Measurements from ENCODE around the gene ACTL6B.

DNA sequence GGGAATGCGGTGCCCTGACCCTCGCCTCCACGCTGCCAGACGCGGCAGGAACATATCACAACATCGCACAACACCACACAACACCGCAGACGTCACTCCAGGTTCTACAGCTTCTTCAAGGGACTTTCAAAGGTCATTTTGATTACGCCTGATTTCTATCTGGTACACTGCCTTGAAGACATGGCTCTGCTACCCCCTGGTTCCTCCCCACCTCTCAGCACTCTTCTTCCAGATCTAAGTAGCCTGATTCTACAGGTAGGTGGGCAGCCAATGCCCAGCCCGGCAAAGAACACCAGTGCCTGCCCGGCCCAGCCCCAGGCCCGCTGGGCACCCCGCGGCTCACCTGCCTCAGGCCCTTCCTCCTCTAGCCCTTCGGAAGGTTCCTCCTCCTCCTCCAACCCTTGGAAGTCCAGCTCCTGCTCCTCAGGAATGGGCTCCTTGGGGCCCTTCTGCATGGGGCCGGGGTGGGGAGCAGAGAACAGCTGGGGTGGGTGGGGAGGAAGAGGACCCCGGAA lies 29.4 kb upstream of the ACTL6B start:
- TF ChIP-seq, protein P1, sequence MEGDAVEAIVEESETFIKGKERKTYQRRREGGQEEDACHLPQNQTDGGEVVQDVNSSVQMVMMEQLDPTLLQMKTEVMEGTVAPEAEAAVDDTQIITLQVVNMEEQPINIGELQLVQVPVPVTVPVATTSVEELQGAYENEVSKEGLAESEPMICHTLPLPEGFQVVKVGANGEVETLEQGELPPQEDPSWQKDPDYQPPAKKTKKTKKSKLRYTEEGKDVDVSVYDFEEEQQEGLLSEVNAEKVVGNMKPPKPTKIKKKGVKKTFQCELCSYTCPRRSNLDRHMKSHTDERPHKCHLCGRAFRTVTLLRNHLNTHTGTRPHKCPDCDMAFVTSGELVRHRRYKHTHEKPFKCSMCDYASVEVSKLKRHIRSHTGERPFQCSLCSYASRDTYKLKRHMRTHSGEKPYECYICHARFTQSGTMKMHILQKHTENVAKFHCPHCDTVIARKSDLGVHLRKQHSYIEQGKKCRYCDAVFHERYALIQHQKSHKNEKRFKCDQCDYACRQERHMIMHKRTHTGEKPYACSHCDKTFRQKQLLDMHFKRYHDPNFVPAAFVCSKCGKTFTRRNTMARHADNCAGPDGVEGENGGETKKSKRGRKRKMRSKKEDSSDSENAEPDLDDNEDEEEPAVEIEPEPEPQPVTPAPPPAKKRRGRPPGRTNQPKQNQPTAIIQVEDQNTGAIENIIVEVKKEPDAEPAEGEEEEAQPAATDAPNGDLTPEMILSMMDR (IDR thresholded peaks at IDR 0.05), result no peak
- no peak for TF ChIP-seq ZFX (IDR thresholded peaks at IDR 0.05; ENCODE audit: borderline replicate concordance)

Data from 22Rv1 (cell line).